H1 (cell line): Measurements from ENCODE around the gene LAIR2. TPM values are rescaled to one million over a fixed set of nuclear protein-coding genes. Genes with fewer than 3 reads are reported as not detected.

Experiments
- ASH2L ChIP-seq: fragments of 200-600, 300-600 bp; sonication (generic); IDR thresholded peaks from one replicate; pipeline ENCODE4 v1.7.1; 2017; ENCODE audit warnings: low read length
- SIN3A ChIP-seq, 2 experiments: IDR thresholded peaks in 1 of 2; conservative IDR thresholded peaks in 1 of 2; 2 replicates each; pipeline ENCODE4 v1.6.1; 2011 to 2012; ENCODE audit warnings: low read length in 2 of 2, improper control_type of control experiment in 1 of 2, low read depth in 1 of 2, mild to moderate bottlenecking in 1 of 2
- polyA plus RNA-seq, 7 experiments: library from polyadenylated mRNA; depleted of rRNA in 3 of 7; stranded (reverse) in 5 of 7; unstranded in 2 of 7; fragments of >200 nt in 5 of 7; fragments of 200-250 nt in 2 of 7; gene quantifications; 1 replicate in 5 of 7; 2 replicates in 1 of 7; 4 replicates in 1 of 7; pipeline versions ENCODE4 v1.2.1 to v1.2.3, GENCODE V29; 2011 to 2013; ENCODE audit warnings: missing spikeins in 2 of 7, mixed read lengths in 2 of 7
- total RNA-seq: library from RNA; stranded (reverse); fragmentation: NEBNext Ultra II Directional; extraction: Animal tissue kit (Norgen Biotek cat#: 25700); gene quantifications from 2 replicates; pipeline ENCODE4 v1.2.1, GENCODE V29; 2021
- TF ChIP-seq, protein P1 (sequence below): IDR thresholded peaks from 2 replicates; pipeline ENCODE4 v1.6.1; 2012; ENCODE audit warnings: inconsistent platforms

The LAIR2 gene
- total and polyA plus RNA-seq, 2 of the 8 experiments (the other 6 are each of a cell fraction or from before 2014, with no cell fraction given), result not detected

DNA sequence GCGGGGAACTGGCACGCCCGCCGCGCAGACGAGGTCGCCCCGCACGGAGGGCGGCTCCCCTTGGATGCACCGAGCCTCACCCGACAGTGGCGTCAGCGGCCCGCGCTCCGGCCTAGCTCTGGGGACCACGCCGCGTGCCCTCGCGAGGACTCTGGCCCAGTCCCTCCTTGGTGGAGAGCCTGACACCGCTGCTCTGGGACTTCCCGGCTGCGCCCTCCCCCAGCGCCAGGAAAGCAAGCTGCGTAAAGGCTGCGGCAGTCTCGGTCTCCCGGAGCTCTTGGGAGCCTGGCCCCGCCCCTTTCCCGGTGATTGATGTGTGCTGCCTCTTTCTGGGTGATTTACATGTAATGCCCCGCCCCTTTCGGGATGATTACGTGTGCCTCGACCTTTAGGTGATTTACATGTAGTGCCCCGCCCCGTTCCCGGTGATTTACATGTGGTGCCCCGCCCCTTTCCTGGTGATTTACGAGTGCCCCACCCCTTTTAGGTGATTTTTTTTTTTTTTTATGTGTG lies 39.0 kb upstream of the LAIR2 start, which contains the start of gene LENG9 (continued):
- peak in 1 of 2 experiments; percentile 36; a peak in 2 of 4 replicates for TF ChIP-seq SIN3A (conservative IDR thresholded peaks at IDR 0.05 in 1 of 2, IDR thresholded peaks at IDR 0.05 in 1 of 2; ENCODE audit: low read depth in 1 of 2, low read length in 2 of 2)
- TF ChIP-seq, protein P1, sequence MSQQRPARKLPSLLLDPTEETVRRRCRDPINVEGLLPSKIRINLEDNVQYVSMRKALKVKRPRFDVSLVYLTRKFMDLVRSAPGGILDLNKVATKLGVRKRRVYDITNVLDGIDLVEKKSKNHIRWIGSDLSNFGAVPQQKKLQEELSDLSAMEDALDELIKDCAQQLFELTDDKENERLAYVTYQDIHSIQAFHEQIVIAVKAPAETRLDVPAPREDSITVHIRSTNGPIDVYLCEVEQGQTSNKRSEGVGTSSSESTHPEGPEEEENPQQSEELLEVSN, result 0 out of 2 replicates have a peak, but pooled peaks have one; percentile 10
- TF ChIP-seq ASH2L, result peak; percentile 2
